ENCODE measurements around the gene FER.

The FER gene

GRCh38 chr5:109028608-109029299 lies 281.1 kb downstream of the FER start:
- ChIA-PET POLR2A (ENCODE audit: low non-redundant PET) (no interaction called here), CTCF (interaction anchor here (0.6 kb wide), 1 partner anchor 660 kb away, joined by 3 read pairs; no protein-coding TSS in a partner anchor)
- H3K27ac ChIP-seq = no peak overlapping the region
- DNase-seq (ENCODE audit: low spot score) = no peak
- no peak for TF ChIP-seq CTCF (conservative IDR thresholded peaks at IDR 0.05; ENCODE audit: low read depth)

DNA sequence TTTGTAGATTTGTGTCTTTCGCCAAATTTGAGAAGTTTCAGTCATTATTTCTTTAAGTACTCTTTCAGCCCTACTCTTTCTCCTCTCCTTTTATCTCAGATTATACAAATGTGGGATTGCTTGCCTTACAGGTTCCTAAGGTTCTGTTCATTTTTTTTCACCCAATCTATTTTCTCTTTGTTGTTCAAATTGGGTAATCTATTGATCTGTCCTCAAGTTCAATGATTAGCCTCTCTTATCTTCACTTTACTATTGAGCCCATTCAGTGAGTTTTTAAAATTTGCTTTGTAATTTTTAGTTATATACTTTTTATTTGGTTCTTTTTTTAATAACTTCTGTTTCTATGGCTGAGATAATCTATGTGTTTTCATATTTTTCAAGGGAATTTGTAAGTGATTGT lies 282.1 kb downstream of the FER start:
- POLR2A ChIA-PET (ENCODE audit: low non-redundant PET) = no interaction called here
- no peak for TF ChIP-seq CTCF (conservative IDR thresholded peaks at IDR 0.05; ENCODE audit: low read depth)
- no peak overlapping the region for H3K27ac ChIP-seq
- DNase-seq (ENCODE audit: low spot score) = no peak
- CTCF ChIA-PET = interaction anchor here (0.6 kb wide), 1 partner anchor 8 kb away, joined by 3 read pairs; no protein-coding TSS in a partner anchor

- TF ChIP-seq CTCF (conservative IDR thresholded peaks at IDR 0.05; ENCODE audit: low read depth) = no peak
- POLR2A ChIA-PET (ENCODE audit: low non-redundant PET) = no interaction called here
- CTCF ChIA-PET = interaction anchor here (0.6 kb wide), 1 partner anchor 9 kb away, joined by 3 read pairs; no protein-coding TSS in a partner anchor
- no peak for DNase-seq (ENCODE audit: low spot score)
- no peak overlapping the region for H3K27ac ChIP-seq
Measured at GRCh38 chr5:109030360-109031143, 282.9 kb downstream of the FER start.

DNA sequence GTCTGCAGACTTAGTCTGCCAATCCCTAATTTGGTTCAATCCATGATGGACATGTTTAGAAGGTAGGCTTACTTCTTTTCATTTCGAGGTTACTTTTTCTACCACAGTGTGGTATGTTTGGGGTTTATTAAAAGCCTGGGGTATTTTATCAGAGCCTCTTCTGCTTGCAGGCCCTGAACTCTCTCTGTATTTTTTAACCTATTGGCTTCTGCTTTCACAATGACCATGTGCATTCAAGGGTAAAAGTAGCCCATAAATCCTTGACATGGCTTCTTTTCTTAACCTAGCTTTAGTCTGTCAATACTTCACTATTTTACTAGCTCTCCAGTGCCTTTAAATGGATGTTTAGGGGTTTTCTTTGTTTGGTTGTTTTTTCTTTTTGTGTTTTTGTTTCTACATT lies 286.6 kb downstream of the FER start:
- POLR2A ChIA-PET (ENCODE audit: low non-redundant PET) = no interaction called here
- DNase-seq (ENCODE audit: low spot score) = no peak
- CTCF ChIA-PET = interaction anchor here (0.6 kb wide), 1 partner anchor 27 kb away, joined by 4 read pairs; no protein-coding TSS in a partner anchor
- no peak overlapping the region for H3K27ac ChIP-seq
- TF ChIP-seq CTCF (conservative IDR thresholded peaks at IDR 0.05; ENCODE audit: low read depth) = no peak

GRCh38 chr5:109035436-109035835 lies 287.7 kb downstream of the FER start:
- no peak for TF ChIP-seq CTCF (conservative IDR thresholded peaks at IDR 0.05; ENCODE audit: low read depth)
- ChIA-PET CTCF (interaction anchor here (0.6 kb wide), 1 partner anchor 760 kb away, joined by 3 read pairs; no protein-coding TSS in a partner anchor), POLR2A (ENCODE audit: low non-redundant PET) (no interaction called here)
- no peak overlapping the region for H3K27ac ChIP-seq
- no peak for DNase-seq (ENCODE audit: low spot score)

GRCh38 chr5:109038209-109038840 lies 290.6 kb downstream of the FER start:
- TF ChIP-seq CTCF (conservative IDR thresholded peaks at IDR 0.05; ENCODE audit: low read depth) = no peak
- CTCF ChIA-PET = no interaction called here
- peak; percentile 56 for DNase-seq (ENCODE audit: low spot score)
- no peak overlapping the region for H3K27ac ChIP-seq
- POLR2A ChIA-PET (ENCODE audit: low non-redundant PET) = no interaction called here
